PFSK-1 (cell line): ENCODE results near the gene WDFY3.

Experiments used
- POLR2AphosphoS5 ChIP-seq: IDR thresholded peaks from 2 replicates; pipeline ENCODE4 v1.6.1; 2012; ENCODE audit warnings: low read depth, mild to moderate bottlenecking, control low read depth, low read length, moderate library complexity
- REST ChIP-seq, 2 experiments: IDR thresholded peaks; 2 replicates each; pipeline versions ENCODE4 v1.6.1 to v1.8.0; 2011 to 2012; ENCODE audit warnings: low read depth in 2 of 2, low read length in 2 of 2, control low read depth in 1 of 2, inconsistent platforms in 1 of 2, mild to moderate bottlenecking in 1 of 2, moderate library complexity in 1 of 2; ENCODE audit not compliant: insufficient read depth in 1 of 2
- SIN3A ChIP-seq: IDR thresholded peaks from 2 replicates; pipeline ENCODE4 v1.6.1; 2012; ENCODE audit warnings: mild to moderate bottlenecking, low read length, moderate library complexity, borderline replicate concordance; ENCODE audit not compliant: insufficient read depth
- TAF1 ChIP-seq: IDR thresholded peaks from 2 replicates; pipeline ENCODE4 v1.6.1; 2012; ENCODE audit warnings: low read length, control low read depth, borderline replicate concordance; ENCODE audit not compliant: insufficient read depth

- no peak for TF ChIP-seq POLR2AphosphoS5
- TF ChIP-seq SIN3A, result no peak
- no peak for TF ChIP-seq REST (IDR thresholded peaks at IDR 0.05; ENCODE audit: insufficient read depth in 1 of 2, low read depth in 2 of 2, low read length in 2 of 2)
- no peak for TF ChIP-seq TAF1
Observed at GRCh38 chr4:84849051-84849640, 117.3 kb downstream of the WDFY3 start.
